Natural killer cell (primary cell): Measurements from ENCODE around the gene TSC1. TPM values are rescaled to one million over a fixed set of nuclear protein-coding genes. Genes with fewer than 3 reads are reported as not detected.

Experiments
- ATAC-seq, 3 donors: fragments of 150-1000 bp in 2 of 3; fragments of 200-7000 bp in 1 of 3; cut with Tn5 transposase; 1 replicate in 1 of 3; 2 replicates in 2 of 3; pipeline ENCODE4 v1.10.0; 2021; ENCODE audit warnings: mild to moderate bottlenecking in 2 of 3, moderate library complexity in 2 of 3
- DNase-seq, 2 donors: peaks; one replicate each; pipeline versions ENCODE4 v3.0.0 to v3.0.0-alpha.2; 2013 to 2021; ENCODE audit warnings: mixed read lengths in 1 of 2
- H3K27ac ChIP-seq: one replicate; pipeline ENCODE4 v1.5.1; 2013; ENCODE audit warnings: mild to moderate bottlenecking, low read length
- H3K27me3 ChIP-seq: one replicate; pipeline ENCODE4 v1.6.1; 2013; ENCODE audit warnings: low read length; ENCODE audit not compliant: control insufficient read depth, insufficient read depth
- H3K36me3 ChIP-seq: one replicate; pipeline ENCODE4 v1.6.1; 2013; ENCODE audit warnings: low read length; ENCODE audit not compliant: control insufficient read depth, insufficient read depth
- H3K4me1 ChIP-seq: one replicate; pipeline ENCODE4 v1.6.1; 2013; ENCODE audit warnings: low read length; ENCODE audit not compliant: control insufficient read depth, insufficient read depth
- H3K4me3 ChIP-seq: one replicate; pipeline ENCODE4 v1.5.1; 2013; ENCODE audit warnings: low read length
- H3K9me3 ChIP-seq: one replicate; pipeline ENCODE4 v1.6.1; 2013; ENCODE audit warnings: low read length; ENCODE audit not compliant: control insufficient read depth, insufficient read depth
- H3K27ac Mint-ChIP-seq, 2 donors: one replicate each; pipeline ENCODE4 v1.8.0; 2022; ENCODE audit warnings: mild to moderate bottlenecking in 2 of 2, mixed read lengths in 2 of 2, moderate library complexity in 1 of 2
- H3K27me3 Mint-ChIP-seq, 2 donors: one replicate each; pipeline ENCODE4 v1.8.0; 2022; ENCODE audit warnings: low read depth in 2 of 2, mixed read lengths in 2 of 2
- H3K36me3 Mint-ChIP-seq: one replicate; pipeline ENCODE4 v1.8.0; 2022; ENCODE audit warnings: mixed read lengths
- H3K4me1 Mint-ChIP-seq, 2 donors: one replicate each; pipeline ENCODE4 v1.8.0; 2022; ENCODE audit warnings: mixed read lengths in 2 of 2
- H3K4me3 Mint-ChIP-seq: one replicate; pipeline ENCODE4 v1.8.0; 2022; ENCODE audit warnings: mild to moderate bottlenecking, moderate library complexity, mixed read lengths
- H3K9me3 Mint-ChIP-seq, 2 donors: one replicate each; pipeline ENCODE4 v1.8.0; 2022; ENCODE audit warnings: mixed read lengths in 2 of 2
- WGBS: methylation state at CpG from one replicate; pipeline ENCODE4 v1.1.7; 2013; ENCODE audit warnings: missing lambda C conversion rate; ENCODE audit not compliant: insufficient coverage; 5-methylcytosine and 5-hydroxymethylcytosine counted together
- intact Hi-C: fragments of 100-400 bp; cut with micrococcal nuclease; formaldehyde crosslinking; loops from one replicate; pipeline ENCODE4 v1.14.2; 2022
- total RNA-seq, 4 donors: library from RNA; stranded (reverse); fragments of 120-200 nt in 1 of 4; gene quantifications; one replicate each; pipeline versions ENCODE4 v1.2.3 to v1.2.4, GENCODE V29; 2013 to 2022
- TF ChIP-seq, protein P1 (sequence below): fragments of 200-600 bp; IDR thresholded peaks from one replicate; pipeline ENCODE4 v1.8.0; 2022; ENCODE audit warnings: antibody characterized with exemption

Gene TSC1
- total RNA-seq, 3 donors from 2014 or later (not counting 1 experiment from before 2014, with no cell fraction given): 58.0 to 73.5 (median 63.3) TPM

DNA sequence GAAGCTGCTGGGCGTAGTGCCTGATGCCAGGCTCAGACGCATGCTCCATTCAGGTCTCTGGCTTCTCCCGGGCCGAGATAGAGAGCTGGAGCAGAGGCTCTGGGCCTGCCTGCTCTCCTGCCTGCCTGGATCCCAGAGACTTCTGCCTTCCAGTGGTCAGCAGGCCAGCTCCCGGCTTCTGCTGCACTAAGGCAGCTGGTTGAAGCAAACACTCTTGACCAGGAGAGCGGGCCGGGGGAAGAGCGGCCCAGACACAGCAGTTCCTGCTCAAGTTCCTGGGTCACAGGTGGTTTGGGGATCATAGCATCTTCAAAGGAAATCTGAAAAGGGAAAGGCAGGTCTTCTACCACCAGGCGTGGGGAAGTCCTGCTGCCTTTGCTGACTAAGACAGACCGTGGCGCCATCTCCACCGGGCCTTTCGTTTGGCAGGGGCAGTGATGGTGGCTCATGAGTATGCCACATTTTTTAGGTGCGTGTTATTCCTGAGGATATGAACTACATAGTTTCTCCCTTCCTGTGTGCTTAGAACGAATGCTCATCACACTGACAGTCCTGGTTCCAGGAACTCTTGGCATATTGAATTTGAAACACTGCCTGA lies 97.4 kb downstream of the TSC1 start:
- Mint-ChIP-seq H3K4me1 (peaks cover 8 to 9% of the 10 kb centered on the region in 2 donors), H3K9me3 (no peaks in the 10 kb centered on the region), H3K36me3 (no peaks in the 10 kb centered on the region), H3K27me3 (no peaks in the 10 kb centered on the region), H3K4me3 (no peak overlapping the region), H3K27ac (no peak overlapping the region)
- no peaks in the 10 kb centered on the region for H3K9me3 ChIP-seq
- ATAC-seq (no peak), DNase-seq (no peak)
- whole genome bisulfite sequencing: 89% methylated on average over 15 of the region's 15 CpGs
- H3K4me3 ChIP-seq: no peak overlapping the region
- H3K4me1 ChIP-seq: peaks cover 6% of the 10 kb centered on the region
- no peaks in the 10 kb centered on the region for H3K36me3 ChIP-seq
- no peak overlapping the region for H3K27ac ChIP-seq
- intact Hi-C loops: no loop called here
- H3K27me3 ChIP-seq: no peaks in the 10 kb centered on the region
- TF ChIP-seq, protein P1, sequence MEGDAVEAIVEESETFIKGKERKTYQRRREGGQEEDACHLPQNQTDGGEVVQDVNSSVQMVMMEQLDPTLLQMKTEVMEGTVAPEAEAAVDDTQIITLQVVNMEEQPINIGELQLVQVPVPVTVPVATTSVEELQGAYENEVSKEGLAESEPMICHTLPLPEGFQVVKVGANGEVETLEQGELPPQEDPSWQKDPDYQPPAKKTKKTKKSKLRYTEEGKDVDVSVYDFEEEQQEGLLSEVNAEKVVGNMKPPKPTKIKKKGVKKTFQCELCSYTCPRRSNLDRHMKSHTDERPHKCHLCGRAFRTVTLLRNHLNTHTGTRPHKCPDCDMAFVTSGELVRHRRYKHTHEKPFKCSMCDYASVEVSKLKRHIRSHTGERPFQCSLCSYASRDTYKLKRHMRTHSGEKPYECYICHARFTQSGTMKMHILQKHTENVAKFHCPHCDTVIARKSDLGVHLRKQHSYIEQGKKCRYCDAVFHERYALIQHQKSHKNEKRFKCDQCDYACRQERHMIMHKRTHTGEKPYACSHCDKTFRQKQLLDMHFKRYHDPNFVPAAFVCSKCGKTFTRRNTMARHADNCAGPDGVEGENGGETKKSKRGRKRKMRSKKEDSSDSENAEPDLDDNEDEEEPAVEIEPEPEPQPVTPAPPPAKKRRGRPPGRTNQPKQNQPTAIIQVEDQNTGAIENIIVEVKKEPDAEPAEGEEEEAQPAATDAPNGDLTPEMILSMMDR: no peak

DNA sequence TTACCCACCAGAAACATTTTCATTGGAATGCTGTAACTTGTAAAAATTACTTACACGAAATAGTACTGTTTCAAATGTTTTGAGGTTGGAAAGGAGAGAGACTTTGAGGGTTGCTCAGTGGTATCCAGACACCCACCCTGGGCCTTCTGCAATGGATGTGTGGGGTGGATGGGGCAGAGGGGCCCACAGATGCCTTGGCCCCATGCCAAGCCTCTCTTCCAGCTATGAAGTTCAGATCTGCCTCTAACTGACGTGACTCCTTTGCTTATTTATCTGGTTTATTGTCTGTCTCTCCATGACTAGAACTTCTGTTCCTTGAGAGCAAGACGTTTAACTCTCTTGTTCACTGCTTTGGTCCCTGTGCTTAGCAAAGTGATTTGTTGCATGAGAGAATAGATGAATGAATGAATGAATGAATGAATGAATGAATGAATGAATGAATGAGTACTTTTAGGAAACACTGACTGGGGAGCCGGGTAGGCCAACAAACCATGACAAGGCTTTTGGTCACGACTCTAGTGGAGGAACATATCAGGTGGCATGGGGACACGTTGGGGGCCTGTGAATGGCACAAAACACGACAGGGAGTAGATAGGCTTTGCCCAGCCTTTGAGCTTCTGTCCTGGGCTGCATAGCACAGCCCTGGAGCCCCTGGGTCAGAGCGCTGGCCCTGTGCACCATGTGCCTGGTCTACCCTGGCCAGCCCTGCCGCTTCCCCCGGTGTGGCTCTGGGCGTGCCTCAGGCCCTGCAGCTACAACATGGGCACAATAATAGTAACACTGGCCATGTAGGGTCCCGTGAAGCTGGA lies 98.1 kb downstream of the TSC1 start:
- Histone ChIP-seq H3K4me3 (no peak overlapping the region), H3K27ac (no peak overlapping the region), H3K36me3 (no peaks in the 10 kb centered on the region), H3K27me3 (no peaks in the 10 kb centered on the region), H3K4me1 (peaks cover 4% of the 10 kb centered on the region), H3K9me3 (no peaks in the 10 kb centered on the region)
- no peaks in the 10 kb centered on the region for H3K9me3 Mint-ChIP-seq
- ATAC-seq: no peak
- H3K36me3 Mint-ChIP-seq: no peaks in the 10 kb centered on the region
- no peaks in the 10 kb centered on the region for H3K27me3 Mint-ChIP-seq
- intact Hi-C loops: no loop called here
- TF ChIP-seq, protein P1: no peak
- 87% methylated on average over 12 of the region's 12 CpGs for WGBS
- H3K4me1 Mint-ChIP-seq: peaks cover 8 to 9% of the 10 kb centered on the region in 2 donors
- H3K27ac Mint-ChIP-seq: no peak overlapping the region
- no peak for DNase-seq
- H3K4me3 Mint-ChIP-seq: no peak overlapping the region

DNA sequence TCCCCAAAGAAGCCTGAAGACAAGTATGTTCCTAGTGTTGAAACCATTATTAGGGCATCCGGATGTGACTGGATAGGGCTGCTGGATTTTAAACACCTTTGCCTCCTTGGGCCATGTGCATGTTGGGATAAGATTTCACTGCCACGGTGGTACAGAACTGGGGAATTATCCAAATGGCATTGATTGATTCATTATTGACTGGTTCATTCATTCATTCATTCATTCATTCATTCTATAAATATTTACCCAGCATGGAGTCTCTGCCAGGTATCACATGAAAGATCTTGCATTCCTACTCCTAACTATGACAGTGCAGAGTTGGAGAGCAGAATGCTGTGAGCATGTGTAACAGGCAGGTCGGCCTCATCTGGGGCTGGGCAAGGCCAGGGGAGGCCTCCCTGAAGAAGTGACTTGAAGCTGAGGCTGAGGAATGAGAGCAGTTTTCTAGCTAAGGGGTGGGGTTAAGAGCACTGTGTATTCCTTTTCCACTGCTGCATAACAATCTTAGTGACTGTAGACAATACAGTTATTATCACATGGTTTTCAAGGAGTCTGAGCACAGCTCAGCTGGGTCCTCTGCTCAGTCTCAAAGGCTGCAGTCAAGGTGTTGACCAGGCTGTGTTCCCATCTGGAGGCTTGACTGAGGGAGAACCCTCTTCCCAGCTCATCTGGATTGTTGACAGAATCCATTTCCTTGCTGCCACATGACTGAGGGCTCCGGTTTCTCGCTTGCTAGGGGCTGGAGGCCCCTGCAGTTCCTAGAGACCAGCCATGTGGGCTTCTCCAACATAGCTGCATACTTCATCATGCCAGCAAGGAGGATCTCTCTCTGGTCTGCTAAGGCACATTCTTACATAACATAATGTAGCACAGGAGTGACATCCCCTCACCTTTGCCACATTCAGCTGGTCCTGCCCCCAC lies 102.0 kb downstream of the TSC1 start:
- no peaks in the 10 kb centered on the region for H3K4me1 ChIP-seq
- DNase-seq (no peak), ATAC-seq (no peak)
- no peaks in the 10 kb centered on the region for H3K36me3 Mint-ChIP-seq
- TF ChIP-seq, protein P1: no peak
- no peaks in the 10 kb centered on the region for H3K9me3 ChIP-seq
- WGBS: 92% methylated on average over 5 of the region's 5 CpGs
- H3K27me3 ChIP-seq: no peaks in the 10 kb centered on the region
- H3K27me3 Mint-ChIP-seq: no peaks in the 10 kb centered on the region
- H3K4me3 Mint-ChIP-seq: no peak overlapping the region
- H3K4me3 ChIP-seq: no peak overlapping the region
- no peak overlapping the region for H3K27ac ChIP-seq
- no peaks in the 10 kb centered on the region for H3K36me3 ChIP-seq
- H3K9me3 Mint-ChIP-seq: no peaks in the 10 kb centered on the region
- H3K27ac Mint-ChIP-seq: no peak overlapping the region
- intact Hi-C loops: no loop called here
- no peaks in the 10 kb centered on the region for H3K4me1 Mint-ChIP-seq

Other genes with a start within 250 kb of the TSC1 start
- under 1 TPM; 0.14 to 0.21 (median 0.18) TPM for gene AK8, start 66.3 kb downstream of the TSC1 start, total RNA-seq
- gene SPACA9, start 65.7 kb downstream of the TSC1 start, total RNA-seq: 1 to 10 TPM; 1.1 to 1.6 (median 1.4) TPM
- 1 to 10 TPM in 2 of 3 donors, under 1 TPM in 1; 0.41 to 3.3 (median 2.8) TPM for gene GFI1B, start 34.1 kb upstream of the TSC1 start, total RNA-seq
- 10 to 100 TPM; 52.6 to 69.2 (median 60.4) TPM for gene GTF3C5, start 86.4 kb upstream of the TSC1 start, total RNA-seq
- under 1 TPM; 0.18 to 0.68 (median 0.42) TPM for gene CEL, start 117.4 kb upstream of the TSC1 start, total RNA-seq
- gene RALGDS, start 176.6 kb upstream of the TSC1 start, total RNA-seq: 100 to 1,000 TPM; 206 to 250 (median 208) TPM
- 1 to 10 TPM; 1.4 to 2.2 (median 1.7) TPM for gene GBGT1, start 219.3 kb upstream of the TSC1 start, total RNA-seq